Measurements from ENCODE around the gene RUNDC3A.
"Not testable (repeated sequence)": the region's sequence is repeated elsewhere in the genome, so short reads cannot be mapped to it uniquely, and the experiment has no call there.

The RUNDC3A gene

DNA sequence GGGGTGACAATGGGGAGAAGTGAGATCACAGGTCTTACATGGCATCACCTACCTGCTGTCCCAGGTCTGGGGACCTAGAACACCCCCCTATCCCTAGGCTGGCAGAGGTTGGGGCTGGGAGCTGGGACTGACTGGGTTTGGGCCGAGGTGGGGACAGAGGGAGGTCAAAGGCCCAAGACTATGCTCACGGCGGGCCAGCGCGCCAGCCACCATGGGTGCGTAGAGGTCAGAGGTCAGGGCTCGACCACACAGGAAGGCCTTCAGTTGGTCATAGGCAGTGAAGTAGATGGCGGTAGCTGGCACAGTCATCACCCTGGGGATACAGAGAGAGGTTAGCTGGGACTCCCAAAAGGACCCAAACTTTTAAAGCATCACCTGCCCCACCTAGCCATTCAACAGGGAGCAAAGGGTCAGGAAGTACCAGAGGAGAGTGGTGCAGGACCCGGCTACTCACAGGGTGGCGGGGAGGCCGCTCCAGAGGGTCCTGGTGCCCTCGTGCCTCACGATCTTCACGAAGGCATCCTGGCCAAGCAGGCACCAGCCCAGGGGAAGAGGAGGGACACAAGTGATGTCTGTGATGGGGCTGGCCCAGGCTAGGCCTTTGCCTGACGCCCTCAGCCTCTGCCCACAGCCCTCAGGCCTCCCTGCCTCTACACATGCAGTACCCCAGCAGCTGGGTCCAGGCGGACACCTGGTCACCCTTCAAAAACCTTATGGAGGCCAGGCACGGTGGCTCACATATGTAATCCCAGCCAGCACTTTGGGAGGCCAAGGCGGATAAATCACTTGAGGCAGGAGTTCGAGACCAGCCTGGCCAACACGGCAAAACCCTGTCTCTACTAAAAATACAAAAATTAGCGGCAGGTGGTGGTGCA lies 13.1 kb downstream of the RUNDC3A start:
- no peak for DNase-seq

GRCh38 chr17:44322236-44322895 lies 14.0 kb downstream of the RUNDC3A start:
- no peak for DNase-seq

DNA sequence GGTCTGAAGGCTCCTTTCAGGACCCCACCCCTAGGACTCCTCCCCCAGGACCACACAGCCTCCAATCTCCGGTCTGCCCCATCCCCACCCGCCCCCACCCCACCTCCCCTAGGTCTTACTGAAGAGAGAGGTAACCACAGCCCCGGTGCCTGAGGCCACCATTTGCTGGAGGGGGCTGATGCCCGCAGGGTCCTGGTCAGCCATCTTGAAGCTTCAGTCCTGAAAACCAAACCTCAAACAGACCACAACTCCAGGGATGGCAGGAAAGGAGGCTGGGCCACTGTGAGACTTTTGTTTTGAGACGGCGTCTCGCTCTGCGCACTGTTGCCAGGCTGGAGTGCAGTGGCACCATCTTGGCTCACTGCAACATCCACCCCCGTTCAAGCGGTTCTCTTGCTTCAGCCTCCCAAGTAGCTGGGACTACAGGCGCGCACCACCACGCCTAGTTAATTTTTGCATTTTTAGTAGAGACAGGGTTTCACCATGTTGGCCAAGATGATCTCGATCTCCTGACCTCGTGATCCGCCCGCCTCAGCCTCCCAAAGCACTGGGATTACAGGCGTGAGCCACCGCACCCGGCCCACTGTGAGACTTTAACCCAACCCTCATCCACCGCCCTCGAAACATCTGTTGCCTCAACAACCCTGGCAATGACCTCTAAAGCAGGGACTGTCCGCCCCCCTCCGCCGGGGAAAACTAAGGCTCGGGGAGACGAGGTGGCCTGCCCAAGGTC lies 15.1 kb downstream of the RUNDC3A start:
- no peak for DNase-seq

GRCh38 chr17:44324092-44324570 lies 15.7 kb downstream of the RUNDC3A start:
- DNase-seq, result no peak

GRCh38 chr17:44324571-44325275 lies 16.3 kb downstream of the RUNDC3A start, which contains the start of gene SLC25A39:
Gene SLC25A39, minus strand, starts transcription at chr17:44324823. Its CDS starts 1,261 bp downstream, at chr17:44323562.
- peak; percentile 96 for DNase-seq

- peak; percentile 96 for DNase-seq
Observed at GRCh38 chr17:44326861-44327444, 18.6 kb downstream of the RUNDC3A start.

GRCh38 chr17:44327715-44328449 lies 19.5 kb downstream of the RUNDC3A start:
- DNase-seq, result no peak

DNA sequence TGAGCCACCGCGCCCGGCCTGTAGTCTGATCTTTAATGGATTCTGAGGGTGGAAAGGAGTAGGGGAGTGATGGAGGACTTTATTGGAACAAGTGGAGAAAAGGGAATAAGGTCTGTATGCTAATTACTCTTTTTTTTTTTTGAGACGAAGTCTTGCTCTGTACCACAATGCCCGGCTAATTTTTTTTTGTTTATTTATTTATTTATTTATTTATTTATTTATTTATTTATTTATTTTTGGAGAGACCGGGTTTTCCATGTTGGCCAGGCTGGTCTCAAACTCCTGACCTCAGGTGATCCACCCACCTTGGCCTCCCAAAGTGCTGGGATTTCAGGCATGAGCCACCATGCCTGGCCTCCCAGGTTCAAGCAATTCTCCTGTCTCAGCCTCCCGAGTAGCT lies 21.1 kb downstream of the RUNDC3A start:
- DNase-seq, result not testable (repeated sequence)

DNA sequence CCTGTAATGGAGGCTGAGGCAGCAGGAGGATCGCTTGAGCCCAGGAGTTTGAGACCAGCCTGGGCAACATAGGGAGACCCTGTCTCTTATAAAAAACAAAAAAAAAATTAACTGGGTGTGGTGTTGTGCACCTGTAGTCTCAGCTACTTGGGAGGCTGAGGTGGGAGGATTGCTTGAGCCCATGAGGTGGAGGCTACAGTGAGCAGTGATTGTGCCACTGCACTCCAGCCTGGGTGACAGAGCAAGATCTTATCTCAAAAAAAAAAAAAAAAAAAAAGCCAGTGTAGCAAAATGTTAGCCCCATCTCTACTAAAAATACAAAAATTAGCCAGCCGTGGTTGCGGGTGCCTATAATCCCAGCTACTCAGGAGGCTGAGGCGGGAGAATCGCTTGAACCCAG lies 21.9 kb downstream of the RUNDC3A start:
- not testable (repeated sequence) for DNase-seq

DNA sequence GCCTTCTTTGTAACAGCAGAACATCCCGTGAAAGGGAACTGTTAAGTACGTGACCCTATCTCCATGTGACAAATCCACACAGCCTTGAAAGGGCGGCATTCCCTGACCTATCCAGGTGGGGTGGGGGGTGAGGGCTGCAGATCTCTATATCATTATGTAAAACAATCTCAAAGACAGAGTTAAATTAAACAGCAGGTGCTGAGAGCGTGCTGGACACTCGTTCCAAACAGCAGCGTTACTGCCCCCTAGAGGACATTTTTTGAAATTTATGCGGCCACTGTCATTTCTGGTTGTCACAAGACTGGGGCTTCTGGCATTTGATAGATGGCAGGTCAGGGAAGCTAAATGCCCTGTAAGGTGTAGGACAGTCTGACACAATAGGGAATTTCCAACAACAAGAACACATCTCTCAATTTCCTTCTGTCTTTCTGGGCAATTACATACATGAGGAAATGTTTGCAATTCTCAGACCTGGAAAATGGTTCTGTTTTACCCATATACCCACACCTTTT lies 22.9 kb downstream of the RUNDC3A start:
- peak; percentile 88 for DNase-seq

DNA sequence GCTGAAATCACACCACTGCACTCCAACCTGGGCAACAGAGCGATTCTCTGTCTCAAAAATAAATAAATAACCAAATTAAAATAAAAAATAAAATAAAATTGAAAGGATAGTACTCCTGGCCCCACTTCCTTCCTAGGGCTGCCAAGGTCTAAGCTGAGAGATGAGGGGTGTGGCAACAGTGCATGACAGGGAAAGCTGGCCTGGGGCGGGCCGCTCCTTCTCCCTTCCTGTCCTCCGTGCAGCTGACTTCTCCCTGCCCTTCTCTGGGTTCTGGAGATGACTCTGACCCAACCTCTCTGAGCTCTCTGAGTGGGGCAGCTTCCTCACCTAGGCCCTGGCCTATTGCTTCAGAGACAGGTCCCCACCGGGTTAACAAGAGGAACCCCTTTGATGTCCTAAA lies 25.0 kb downstream of the RUNDC3A start:
- DNase-seq, result no peak

DNA sequence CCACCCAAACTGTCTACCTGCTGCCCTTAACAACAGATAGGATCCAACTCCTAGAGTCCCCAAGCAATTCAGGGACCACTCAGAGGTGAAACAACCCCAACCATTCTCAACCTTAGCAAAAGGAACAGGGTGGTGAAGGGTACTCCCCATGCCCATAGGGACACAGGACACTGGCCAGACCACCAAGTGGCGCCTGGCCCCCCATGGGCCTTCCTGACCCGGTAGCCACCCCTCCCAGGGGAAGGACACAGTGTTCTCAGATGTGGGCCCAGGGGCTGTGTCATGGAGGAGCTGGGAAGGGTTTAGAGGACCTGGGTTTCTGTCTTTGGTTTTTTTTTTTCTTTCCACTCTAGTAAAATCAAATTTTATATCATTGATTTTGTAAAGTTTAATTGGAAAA lies 25.9 kb downstream of the RUNDC3A start:
- DNase-seq, result no peak

GRCh38 chr17:44334727-44335126 lies 26.3 kb downstream of the RUNDC3A start:
- DNase-seq, result no peak

GRCh38 chr17:44335564-44335963 lies 27.2 kb downstream of the RUNDC3A start:
- DNase-seq, result no peak

DNA sequence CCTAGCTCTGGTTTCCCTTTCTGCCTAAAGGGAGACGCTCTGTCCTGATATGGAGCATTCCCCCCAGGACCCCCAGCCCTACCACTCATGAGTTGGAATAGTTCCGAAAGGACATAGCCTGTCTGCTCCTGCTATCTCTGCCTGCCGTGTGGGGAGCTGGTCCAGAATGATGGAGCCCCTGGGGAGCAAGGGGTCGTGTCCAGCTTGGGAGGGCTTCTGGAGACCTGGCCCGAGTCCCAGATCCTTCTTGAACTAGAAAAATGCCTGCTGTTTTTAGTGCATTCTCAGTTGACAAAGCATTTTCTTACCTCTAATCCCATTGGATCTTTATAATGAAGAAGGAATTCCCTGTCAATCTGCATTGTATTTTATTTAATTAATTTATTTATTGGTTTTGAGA lies 27.6 kb downstream of the RUNDC3A start:
- no peak for DNase-seq

GRCh38 chr17:44338702-44339101 lies 30.3 kb downstream of the RUNDC3A start:
- no peak for DNase-seq

- not testable (repeated sequence) for DNase-seq
Observed at GRCh38 chr17:44340553-44340952, 32.2 kb downstream of the RUNDC3A start.

- no peak for DNase-seq
Observed at GRCh38 chr17:44343510-44344209, 35.3 kb downstream of the RUNDC3A start.

DNA sequence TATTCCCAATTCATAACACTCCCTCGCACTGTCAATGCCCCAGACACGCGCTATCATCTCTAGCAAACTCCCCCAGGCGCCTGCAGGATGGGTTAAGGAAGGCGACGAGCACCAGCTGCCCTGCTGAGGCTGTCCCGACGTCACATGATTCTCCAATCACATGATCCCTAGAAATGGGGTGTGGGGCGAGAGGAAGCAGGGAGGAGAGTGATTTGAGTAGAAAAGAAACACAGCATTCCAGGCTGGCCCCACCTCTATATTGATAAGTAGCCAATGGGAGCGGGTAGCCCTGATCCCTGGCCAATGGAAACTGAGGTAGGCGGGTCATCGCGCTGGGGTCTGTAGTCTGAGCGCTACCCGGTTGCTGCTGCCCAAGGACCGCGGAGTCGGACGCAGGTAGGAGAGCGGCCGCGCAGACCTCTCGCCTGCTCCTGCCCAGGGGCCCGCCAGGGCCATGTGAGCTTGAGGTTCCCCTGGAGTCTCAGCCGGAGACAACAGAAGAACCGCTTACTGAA lies 36.6 kb downstream of the RUNDC3A start, which contains the start of gene GRN:
Gene GRN, plus strand, starts transcription at position 364 of the 515 bp plus-strand sequence. CDS start 3,863 bp downstream, outside the sequence.
- DNase-seq, result peak; percentile 90

DNA sequence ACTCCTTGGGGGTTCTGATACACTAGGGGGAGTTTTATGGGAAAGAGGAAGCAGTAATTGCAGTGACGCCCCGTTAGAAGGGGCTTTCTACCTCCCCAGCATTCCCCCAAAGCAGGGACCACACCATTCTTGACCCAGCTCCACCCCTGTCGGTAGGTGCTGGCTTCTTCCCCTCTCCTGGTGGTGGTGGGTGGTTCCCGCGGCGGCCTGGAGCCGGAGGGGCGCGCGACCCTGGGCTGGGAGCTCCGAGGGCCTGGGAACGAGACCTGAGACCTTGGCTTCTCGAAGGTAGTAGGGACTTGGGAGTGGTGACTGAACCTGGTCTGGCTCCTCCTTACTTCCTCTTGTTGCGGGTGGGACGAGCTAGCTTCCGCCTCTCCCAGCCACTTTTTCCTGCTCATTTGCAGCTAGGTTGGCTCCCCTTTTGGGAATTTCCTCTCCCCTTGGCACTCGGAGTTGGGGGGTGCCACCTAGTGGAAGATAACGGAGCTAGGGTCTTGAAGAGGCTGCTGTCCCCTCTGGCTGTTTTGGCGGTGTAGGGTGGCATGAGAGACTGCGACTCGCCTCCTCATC lies 37.1 kb downstream of the RUNDC3A start:
- peak; percentile 53 for DNase-seq
